Adrenal gland (tissue), 5 donors: ENCODE measurements around the gene UQCRH.

Source experiments
- CTCF ChIP-seq, 6 experiments: fragments of 450-650 bp in 4 of 6; fragments of 200-600 bp in 2 of 6; sonication (generic) in 1 of 6; IDR thresholded peaks; 1 replicate in 5 of 6; 2 replicates in 1 of 6; pipeline versions ENCODE4 v1.5.1 to v1.8.0; 2016 to 2021; ENCODE audit warnings: antibody characterized with exemption in 6 of 6, mild to moderate bottlenecking in 2 of 6, moderate library complexity in 1 of 6
- POLR2A ChIP-seq, 2 donors: fragments of 450-650 bp; IDR thresholded peaks; one replicate each; pipeline ENCODE4 v1.6.1; 2017; ENCODE audit warnings: antibody characterized with exemption in 2 of 2, mild to moderate bottlenecking in 2 of 2, moderate library complexity in 1 of 2
- donor health status: DM: no; HTN: no; CAD: no.

- TF ChIP-seq CTCF (IDR thresholded peaks at IDR 0.05) (no peak), POLR2A (IDR thresholded peaks at IDR 0.05) (no peak)
These were observed 31.6 kb downstream of the UQCRH start for GRCh38 chr1:46335081-46335480.
